H1 (cell line): ENCODE data around the gene FHIT. TPM values are rescaled to one million over a fixed set of nuclear protein-coding genes. Genes with fewer than 3 reads are reported as not detected.

Experiments
- CTCF ChIA-PET: fragments of 300-600 bp; sonication (Branson Sonifier 250); formaldehyde crosslinking; loops from one replicate; lab custom pipeline; 2021; ENCODE audit not compliant: partially characterized antibody; lab: Charles Lee
- POLR2A ChIA-PET: fragments of 300-600 bp; sonication (Branson Sonifier 250); formaldehyde crosslinking; loops from one replicate; lab custom pipeline; 2021; ENCODE audit warnings: inconsistent platforms; ENCODE audit not compliant: partially characterized antibody; lab: Charles Lee
- DNase-seq, 2 experiments: peaks; one replicate each; pipeline versions ENCODE4 v3.0.0 to v3.0.0-alpha.2; 2010 to 2022; ENCODE audit warnings: low spot score in 2 of 2, low read depth in 1 of 2, mixed read lengths in 1 of 2
- FAIRE-seq: peaks from 2 replicates; lab custom pipeline; 2011; peaks lifted over from hg19 to GRCh38; lab: Jason Lieb, UNC
- H2AFZ ChIP-seq: 2 replicates; pipeline ENCODE4 v1.8.1; 2012; ENCODE audit warnings: low read length, inconsistent platforms
- H2AK5ac ChIP-seq: 2 replicates; pipeline ENCODE4 v1.6.1; 2013; ENCODE audit warnings: low read depth, low read length
- H2BK120ac ChIP-seq: replicated peaks from 2 replicates; pipeline ENCODE3; 2013; ENCODE audit warnings: low read depth, low read length, inconsistent platforms
- H2BK12ac ChIP-seq: 2 replicates; pipeline ENCODE4 v1.6.1; 2013; ENCODE audit warnings: low read depth, low read length
- H2BK15ac ChIP-seq: 2 replicates; pipeline ENCODE4 v1.6.1; 2013; ENCODE audit warnings: low read length
- H2BK20ac ChIP-seq: 2 replicates; pipeline ENCODE4 v1.6.1; 2013; ENCODE audit warnings: low read length
- H2BK5ac ChIP-seq: 2 replicates; pipeline ENCODE4 v1.6.1; 2013; ENCODE audit warnings: low read depth, low read length
- H3K14ac ChIP-seq: 2 replicates; pipeline ENCODE4 v1.6.1; 2013; ENCODE audit warnings: inconsistent platforms; ENCODE audit not compliant: insufficient read length
- H3K18ac ChIP-seq: 2 replicates; pipeline ENCODE4 v1.6.1; 2013; ENCODE audit warnings: low read length; ENCODE audit errors: extremely low read depth
- H3K23ac ChIP-seq: 2 replicates; pipeline ENCODE4 v1.6.1; 2013; ENCODE audit warnings: inconsistent platforms; ENCODE audit not compliant: insufficient read length
- H3K23me2 ChIP-seq: 2 replicates; pipeline ENCODE4 v1.6.1; 2013; ENCODE audit warnings: low read depth, low read length
- H3K27ac ChIP-seq: 2 replicates; pipeline ENCODE4 v1.6.1; 2011; ENCODE audit warnings: low read depth, low read length, inconsistent platforms
- H3K27me3 ChIP-seq, 4 experiments: replicated peaks in 1 of 4; 1 replicate in 1 of 4; 2 replicates in 3 of 4; pipeline versions ENCODE4 v1.6.1 to v1.8.1; 2011 to 2013; ENCODE audit warnings: low read length in 3 of 4, mild to moderate bottlenecking in 3 of 4, inconsistent platforms in 2 of 4, mixed read lengths in 2 of 4, moderate library complexity in 1 of 4; ENCODE audit not compliant: control insufficient read depth in 3 of 4, insufficient read depth in 3 of 4; ENCODE audit errors: extremely low read depth in 1 of 4
- H3K36me3 ChIP-seq, 4 experiments: 2 replicates each; pipeline versions ENCODE4 v1.6.1 to v1.8.1; 2011 to 2013; ENCODE audit warnings: mild to moderate bottlenecking in 4 of 4, low read length in 3 of 4, moderate library complexity in 2 of 4, control low read depth in 1 of 4, inconsistent platforms in 1 of 4; ENCODE audit not compliant: insufficient read depth in 4 of 4, control insufficient read depth in 2 of 4
- H3K4ac ChIP-seq: replicated peaks from 2 replicates; pipeline ENCODE3; 2013; ENCODE audit warnings: low read length, low read depth, mixed read lengths, inconsistent platforms; ENCODE audit not compliant: insufficient read length
- H3K4me1 ChIP-seq, 4 experiments: replicated peaks in 1 of 4; 1 replicate in 1 of 4; 2 replicates in 3 of 4; pipeline versions ENCODE4 v1.6.1 to v1.8.1; 2011 to 2013; ENCODE audit warnings: low read length in 3 of 4, inconsistent platforms in 2 of 4, mixed read lengths in 1 of 4; ENCODE audit not compliant: insufficient read depth in 4 of 4, control insufficient read depth in 3 of 4
- H3K4me2 ChIP-seq, 2 experiments: 2 replicates each; pipeline versions ENCODE4 v1.6.1 to v1.8.1; 2011 to 2013; ENCODE audit warnings: low read depth in 2 of 2, low read length in 2 of 2, control low read depth in 1 of 2, inconsistent platforms in 1 of 2, mild to moderate bottlenecking in 1 of 2; ENCODE audit not compliant: insufficient read depth in 1 of 2
- H3K4me3 ChIP-seq, 4 experiments: fragments of 200-600, 300-600 bp in 1 of 4; sonication (generic), shearing (Covaris generic), sonication (Bioruptor Twin) in 1 of 4; 2 replicates each; pipeline versions ENCODE4 v1.5.1 to v1.8.1; 2011 to 2016; ENCODE audit warnings: low read length in 4 of 4, low read depth in 3 of 4, control low read depth in 2 of 4, inconsistent platforms in 2 of 4, mild to moderate bottlenecking in 2 of 4, mixed read lengths in 1 of 4, moderate library complexity in 1 of 4; ENCODE audit not compliant: insufficient read depth in 2 of 4; ENCODE audit errors: extremely low read depth in 1 of 4
- H3K56ac ChIP-seq: replicated peaks from 2 replicates; pipeline ENCODE3; 2013; ENCODE audit warnings: low read depth, mild to moderate bottlenecking, mixed read lengths, low read length, inconsistent platforms; ENCODE audit not compliant: insufficient read length
- H3K79me1 ChIP-seq: 2 replicates; pipeline ENCODE4 v1.6.1; 2013; ENCODE audit warnings: low read depth, low read length, control low read depth
- H3K79me2 ChIP-seq, 2 experiments: 2 replicates each; pipeline versions ENCODE4 v1.6.1 to v1.8.1; 2012 to 2013; ENCODE audit warnings: low read length in 2 of 2, mild to moderate bottlenecking in 2 of 2, inconsistent platforms in 1 of 2; ENCODE audit not compliant: insufficient read depth in 2 of 2, control insufficient read depth in 1 of 2
- H3K9ac ChIP-seq, 4 experiments: replicated peaks in 1 of 4; 1 replicate in 1 of 4; 2 replicates in 3 of 4; pipeline versions ENCODE4 v1.6.1 to v1.8.1; 2011 to 2013; ENCODE audit warnings: low read depth in 3 of 4, low read length in 3 of 4, control low read depth in 2 of 4, mild to moderate bottlenecking in 2 of 4, moderate library complexity in 2 of 4, inconsistent platforms in 1 of 4; ENCODE audit errors: extremely low read depth in 1 of 4
- H3K9me3 ChIP-seq, 2 experiments: 2 replicates each; pipeline versions ENCODE4 v1.6.1 to v1.8.1; 2012 to 2013; ENCODE audit warnings: mild to moderate bottlenecking in 2 of 2, moderate library complexity in 2 of 2, control low read depth in 1 of 2, inconsistent platforms in 1 of 2, low read depth in 1 of 2, low read length in 1 of 2, mixed read lengths in 1 of 2; ENCODE audit not compliant: insufficient read depth in 2 of 2
- H4K20me1 ChIP-seq, 2 experiments: replicated peaks in 1 of 2; 2 replicates each; pipeline versions ENCODE3 to v1.8.1; 2011 to 2013; ENCODE audit warnings: inconsistent platforms in 2 of 2, low read length in 2 of 2, mild to moderate bottlenecking in 1 of 2; ENCODE audit not compliant: insufficient read depth in 2 of 2, control insufficient read depth in 1 of 2
- H4K5ac ChIP-seq: 2 replicates; pipeline ENCODE4 v1.6.1; 2013; ENCODE audit warnings: low read length, low read depth, mixed read lengths, inconsistent platforms; ENCODE audit not compliant: insufficient read length
- H4K8ac ChIP-seq: 2 replicates; pipeline ENCODE4 v1.8.0; 2013; ENCODE audit warnings: mild to moderate bottlenecking, moderate library complexity, low read length, inconsistent platforms; ENCODE audit not compliant: insufficient read depth; ENCODE audit errors: extremely low read depth
- H4K91ac ChIP-seq: replicated peaks from 2 replicates; pipeline ENCODE3; 2013; ENCODE audit warnings: low read length, mixed read lengths, inconsistent platforms; ENCODE audit not compliant: insufficient read length
- BACH1 ChIP-seq: IDR thresholded peaks from 2 replicates; pipeline ENCODE4 v1.6.1; 2012; ENCODE audit warnings: low read length, improper control_type of control experiment
- BCL11A ChIP-seq, 2 experiments: IDR thresholded peaks; one replicate each; pipeline ENCODE4 v1.6.1; 2011; ENCODE audit warnings: low read depth in 2 of 2, low read length in 2 of 2, mild to moderate bottlenecking in 2 of 2
- CEBPB ChIP-seq: IDR thresholded peaks from 2 replicates; pipeline ENCODE4 v1.6.1; 2012; ENCODE audit warnings: low read depth, low read length
- CTBP2 ChIP-seq: IDR thresholded peaks from 2 replicates; pipeline ENCODE4 v1.7.0; 2011; ENCODE audit warnings: borderline replicate concordance, mild to moderate bottlenecking, moderate library complexity, mixed read lengths, low read length; ENCODE audit not compliant: insufficient read depth, insufficient read length
- HDAC2 ChIP-seq, 2 experiments: fragments of 300-600 bp in 1 of 2; sonication (generic) in 1 of 2; IDR thresholded peaks; 2 replicates each; pipeline ENCODE4 v1.6.1; 2011 to 2012; ENCODE audit warnings: low read depth in 2 of 2, low read length in 2 of 2, mild to moderate bottlenecking in 2 of 2, moderate library complexity in 2 of 2, borderline replicate concordance in 1 of 2, inconsistent platforms in 1 of 2
- POU5F1 ChIP-seq: IDR thresholded peaks from 2 replicates; pipeline ENCODE4 v1.6.1; 2011; ENCODE audit warnings: low read depth, mild to moderate bottlenecking, low read length, moderate library complexity
- RBBP5 ChIP-seq: IDR thresholded peaks from 2 replicates; pipeline ENCODE4 v1.7.1; 2012; ENCODE audit warnings: low read depth, mild to moderate bottlenecking, inconsistent platforms, low read length, moderate library complexity, borderline replicate concordance
- RFX5 ChIP-seq: IDR thresholded peaks from 2 replicates; pipeline ENCODE4 v1.6.1; 2011; ENCODE audit warnings: low read depth, low read length, improper control_type of control experiment, borderline replicate concordance
- SIX5 ChIP-seq: IDR thresholded peaks from 2 replicates; pipeline ENCODE4 v1.6.1; 2011; ENCODE audit warnings: mild to moderate bottlenecking, low read depth, low read length
- SRF ChIP-seq: IDR thresholded peaks from 2 replicates; pipeline ENCODE4 v1.6.1; 2011; ENCODE audit warnings: mild to moderate bottlenecking, low read depth, low read length, moderate library complexity
- TBP ChIP-seq: IDR thresholded peaks from 2 replicates; pipeline ENCODE4 v1.6.1; 2011; ENCODE audit warnings: low read depth, low read length, improper control_type of control experiment
- polyA plus RNA-seq, 7 experiments: library from polyadenylated mRNA; depleted of rRNA in 3 of 7; stranded (reverse) in 5 of 7; unstranded in 2 of 7; fragments of >200 nt in 5 of 7; fragments of 200-250 nt in 2 of 7; gene quantifications; 1 replicate in 5 of 7; 2 replicates in 1 of 7; 4 replicates in 1 of 7; pipeline versions ENCODE4 v1.2.1 to v1.2.3, GENCODE V29; 2011 to 2013; ENCODE audit warnings: missing spikeins in 2 of 7, mixed read lengths in 2 of 7
- total RNA-seq: library from RNA; stranded (reverse); fragmentation: NEBNext Ultra II Directional; extraction: Animal tissue kit (Norgen Biotek cat#: 25700); gene quantifications from 2 replicates; pipeline ENCODE4 v1.2.1, GENCODE V29; 2021
- TF ChIP-seq, protein P1 (sequence below): IDR thresholded peaks from 2 replicates; pipeline ENCODE4 v1.6.1; 2012; ENCODE audit warnings: inconsistent platforms
- TF ChIP-seq, protein P2 (sequence below): IDR thresholded peaks from 2 replicates; pipeline ENCODE4 v1.6.1; 2012; ENCODE audit warnings: low read length, inconsistent platforms

The FHIT gene
- total and polyA plus RNA-seq, 2 of the 8 experiments (the other 6 are each of a cell fraction or from before 2014, with no cell fraction given), result 1.2 to 3.2 TPM

- Histone ChIP-seq H3K23ac (no peak overlapping the region), H3K56ac (no peak overlapping the region), H4K8ac (no peak overlapping the region), H3K4me1 (peaks cover 0 to 5% (median 0%) of the 10 kb centered on the region in 4 experiments; a peak in 3 of 7 replicates), H3K4me3 (no peak overlapping the region), H2BK12ac (no peak overlapping the region), H3K14ac (no peak overlapping the region), H3K4me2 (no peak overlapping the region), H3K9me3 (no peaks in the 10 kb centered on the region), H2BK20ac (no peak overlapping the region), H3K18ac (no peak overlapping the region), H4K20me1 (no peaks in the 10 kb centered on the region), H4K5ac (no peak overlapping the region), H3K9ac (no peak overlapping the region), H3K27me3 (no peaks in the 10 kb centered on the region), H2AK5ac (no peak overlapping the region), H3K79me1 (no peaks in the 10 kb centered on the region), H3K23me2 (no peaks in the 10 kb centered on the region), H3K4ac (no peak overlapping the region), H2BK15ac (no peak overlapping the region), H3K36me3 (no peaks in the 10 kb centered on the region), H3K79me2 (no peaks in the 10 kb centered on the region), H4K91ac (no peak overlapping the region), H2BK120ac (no peak overlapping the region), H2AFZ (no peak overlapping the region), H3K27ac (no peak overlapping the region), H2BK5ac (no peak overlapping the region)
- DNase-seq (no peak), FAIRE-seq (no peak)
- ChIA-PET POLR2A (no interaction called here), CTCF (interaction anchor here (0.7 kb wide), 1 partner anchor 1585 kb away, joined by 3 read pairs; no protein-coding TSS in a partner anchor)
- TF ChIP-seq, protein P1, sequence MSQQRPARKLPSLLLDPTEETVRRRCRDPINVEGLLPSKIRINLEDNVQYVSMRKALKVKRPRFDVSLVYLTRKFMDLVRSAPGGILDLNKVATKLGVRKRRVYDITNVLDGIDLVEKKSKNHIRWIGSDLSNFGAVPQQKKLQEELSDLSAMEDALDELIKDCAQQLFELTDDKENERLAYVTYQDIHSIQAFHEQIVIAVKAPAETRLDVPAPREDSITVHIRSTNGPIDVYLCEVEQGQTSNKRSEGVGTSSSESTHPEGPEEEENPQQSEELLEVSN, result no peak
- no peak for TF ChIP-seq HDAC2 (IDR thresholded peaks at IDR 0.05; ENCODE audit: borderline replicate concordance in 1 of 2, low read depth in 2 of 2, low read length in 2 of 2)
- TF ChIP-seq RBBP5, result no peak
- no peak for TF ChIP-seq CEBPB
- TF ChIP-seq, protein P2, sequence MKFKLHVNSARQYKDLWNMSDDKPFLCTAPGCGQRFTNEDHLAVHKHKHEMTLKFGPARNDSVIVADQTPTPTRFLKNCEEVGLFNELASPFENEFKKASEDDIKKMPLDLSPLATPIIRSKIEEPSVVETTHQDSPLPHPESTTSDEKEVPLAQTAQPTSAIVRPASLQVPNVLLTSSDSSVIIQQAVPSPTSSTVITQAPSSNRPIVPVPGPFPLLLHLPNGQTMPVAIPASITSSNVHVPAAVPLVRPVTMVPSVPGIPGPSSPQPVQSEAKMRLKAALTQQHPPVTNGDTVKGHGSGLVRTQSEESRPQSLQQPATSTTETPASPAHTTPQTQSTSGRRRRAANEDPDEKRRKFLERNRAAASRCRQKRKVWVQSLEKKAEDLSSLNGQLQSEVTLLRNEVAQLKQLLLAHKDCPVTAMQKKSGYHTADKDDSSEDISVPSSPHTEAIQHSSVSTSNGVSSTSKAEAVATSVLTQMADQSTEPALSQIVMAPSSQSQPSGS, result no peak
- TF ChIP-seq POU5F1, result no peak
- TF ChIP-seq RFX5, result no peak
- TF ChIP-seq CTBP2, result no peak
- TF ChIP-seq SRF, result no peak
- TF ChIP-seq BACH1, result no peak
- no peak for TF ChIP-seq BCL11A (IDR thresholded peaks at IDR 0.05; ENCODE audit: low read depth in 2 of 2, low read length in 2 of 2)
- TF ChIP-seq SIX5, result no peak
- TF ChIP-seq TBP, result no peak
Observed at GRCh38 chr3:60434950-60435349, 816.3 kb downstream of the FHIT start.
